Measurements from ENCODE around the gene ANKRD23.

DNA sequence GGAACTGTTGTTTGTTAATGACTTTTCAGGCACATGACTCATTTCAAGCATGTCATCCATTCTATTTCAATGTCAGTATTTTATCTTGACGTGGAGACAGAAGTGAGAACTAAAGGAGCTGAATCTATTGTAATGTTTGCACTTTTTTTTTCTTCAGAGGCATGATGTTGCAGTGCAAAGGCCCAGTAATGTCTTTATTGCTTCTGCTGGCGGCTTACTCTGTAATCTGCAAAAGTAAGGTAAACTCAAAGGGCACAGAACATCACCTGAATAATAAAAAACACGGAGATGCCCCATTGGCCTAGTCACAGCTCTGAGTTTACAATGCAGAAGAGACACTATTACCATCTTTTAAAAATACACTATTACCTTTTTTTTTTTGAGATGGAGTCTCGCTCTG is 30.2 kb downstream of the ANKRD23 start:
- TF ChIP-seq, protein P1, sequence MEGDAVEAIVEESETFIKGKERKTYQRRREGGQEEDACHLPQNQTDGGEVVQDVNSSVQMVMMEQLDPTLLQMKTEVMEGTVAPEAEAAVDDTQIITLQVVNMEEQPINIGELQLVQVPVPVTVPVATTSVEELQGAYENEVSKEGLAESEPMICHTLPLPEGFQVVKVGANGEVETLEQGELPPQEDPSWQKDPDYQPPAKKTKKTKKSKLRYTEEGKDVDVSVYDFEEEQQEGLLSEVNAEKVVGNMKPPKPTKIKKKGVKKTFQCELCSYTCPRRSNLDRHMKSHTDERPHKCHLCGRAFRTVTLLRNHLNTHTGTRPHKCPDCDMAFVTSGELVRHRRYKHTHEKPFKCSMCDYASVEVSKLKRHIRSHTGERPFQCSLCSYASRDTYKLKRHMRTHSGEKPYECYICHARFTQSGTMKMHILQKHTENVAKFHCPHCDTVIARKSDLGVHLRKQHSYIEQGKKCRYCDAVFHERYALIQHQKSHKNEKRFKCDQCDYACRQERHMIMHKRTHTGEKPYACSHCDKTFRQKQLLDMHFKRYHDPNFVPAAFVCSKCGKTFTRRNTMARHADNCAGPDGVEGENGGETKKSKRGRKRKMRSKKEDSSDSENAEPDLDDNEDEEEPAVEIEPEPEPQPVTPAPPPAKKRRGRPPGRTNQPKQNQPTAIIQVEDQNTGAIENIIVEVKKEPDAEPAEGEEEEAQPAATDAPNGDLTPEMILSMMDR (IDR thresholded peaks at IDR 0.05; ENCODE audit: poor library complexity, severe bottlenecking), result no peak
- TF ChIP-seq, protein P2, sequence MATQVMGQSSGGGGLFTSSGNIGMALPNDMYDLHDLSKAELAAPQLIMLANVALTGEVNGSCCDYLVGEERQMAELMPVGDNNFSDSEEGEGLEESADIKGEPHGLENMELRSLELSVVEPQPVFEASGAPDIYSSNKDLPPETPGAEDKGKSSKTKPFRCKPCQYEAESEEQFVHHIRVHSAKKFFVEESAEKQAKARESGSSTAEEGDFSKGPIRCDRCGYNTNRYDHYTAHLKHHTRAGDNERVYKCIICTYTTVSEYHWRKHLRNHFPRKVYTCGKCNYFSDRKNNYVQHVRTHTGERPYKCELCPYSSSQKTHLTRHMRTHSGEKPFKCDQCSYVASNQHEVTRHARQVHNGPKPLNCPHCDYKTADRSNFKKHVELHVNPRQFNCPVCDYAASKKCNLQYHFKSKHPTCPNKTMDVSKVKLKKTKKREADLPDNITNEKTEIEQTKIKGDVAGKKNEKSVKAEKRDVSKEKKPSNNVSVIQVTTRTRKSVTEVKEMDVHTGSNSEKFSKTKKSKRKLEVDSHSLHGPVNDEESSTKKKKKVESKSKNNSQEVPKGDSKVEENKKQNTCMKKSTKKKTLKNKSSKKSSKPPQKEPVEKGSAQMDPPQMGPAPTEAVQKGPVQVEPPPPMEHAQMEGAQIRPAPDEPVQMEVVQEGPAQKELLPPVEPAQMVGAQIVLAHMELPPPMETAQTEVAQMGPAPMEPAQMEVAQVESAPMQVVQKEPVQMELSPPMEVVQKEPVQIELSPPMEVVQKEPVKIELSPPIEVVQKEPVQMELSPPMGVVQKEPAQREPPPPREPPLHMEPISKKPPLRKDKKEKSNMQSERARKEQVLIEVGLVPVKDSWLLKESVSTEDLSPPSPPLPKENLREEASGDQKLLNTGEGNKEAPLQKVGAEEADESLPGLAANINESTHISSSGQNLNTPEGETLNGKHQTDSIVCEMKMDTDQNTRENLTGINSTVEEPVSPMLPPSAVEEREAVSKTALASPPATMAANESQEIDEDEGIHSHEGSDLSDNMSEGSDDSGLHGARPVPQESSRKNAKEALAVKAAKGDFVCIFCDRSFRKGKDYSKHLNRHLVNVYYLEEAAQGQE (IDR thresholded peaks at IDR 0.05; ENCODE audit: borderline replicate concordance), result no peak
- TF ChIP-seq EZH2 (IDR thresholded peaks at IDR 0.05; ENCODE audit: borderline replicate concordance, insufficient read depth, low read length, poor library complexity, severe bottlenecking), result no peak
- TF ChIP-seq POLR2AphosphoS5 (IDR thresholded peaks at IDR 0.05), result no peak
